Lung (tissue), 12 donors: Measurements from ENCODE around the gene CNTNAP2. TPM values are rescaled to one million over a fixed set of nuclear protein-coding genes. Genes with fewer than 3 reads are reported as not detected.

ENCODE experiments used
- ATAC-seq: fragments of 200-7000 bp; cut with Tn5 transposase; one replicate; pipeline ENCODE4 v1.9.1; 2020; ENCODE audit warnings: moderate number of reproducible peaks; ENCODE audit not compliant: insufficient read depth, low FRiP score
- DNase-seq, 3 donors: peaks; one replicate each; pipeline ENCODE4 v3.0.0-alpha.2; 2013 to 2017
- H3K27ac ChIP-seq, 2 donors: one replicate each; pipeline ENCODE4 v1.5.1; 2013; ENCODE audit warnings: mild to moderate bottlenecking in 2 of 2, moderate library complexity in 2 of 2, control low read depth in 1 of 2, inconsistent platforms in 1 of 2, low read depth in 1 of 2, low read length in 1 of 2
- H3K27me3 ChIP-seq, 3 donors: one replicate each; pipeline ENCODE4 v1.5.1; 2013; ENCODE audit warnings: low read length in 2 of 3; ENCODE audit not compliant: control insufficient read depth in 3 of 3, insufficient read depth in 3 of 3
- H3K36me3 ChIP-seq, 4 donors: one replicate each; pipeline ENCODE4 v1.5.1; 2013; ENCODE audit warnings: low read length in 4 of 4, mild to moderate bottlenecking in 1 of 4, moderate library complexity in 1 of 4; ENCODE audit not compliant: control insufficient read depth in 4 of 4, insufficient read depth in 4 of 4
- H3K4me1 ChIP-seq, 5 donors: one replicate each; pipeline ENCODE4 v1.5.1; 2013; ENCODE audit warnings: low read length in 5 of 5, mild to moderate bottlenecking in 2 of 5, moderate library complexity in 1 of 5; ENCODE audit not compliant: control insufficient read depth in 5 of 5, insufficient read depth in 5 of 5
- H3K4me3 ChIP-seq: one replicate; pipeline ENCODE4 v1.5.1; 2013; ENCODE audit warnings: mild to moderate bottlenecking, control low read depth, moderate library complexity
- H3K9ac ChIP-seq, 2 donors: one replicate each; pipeline ENCODE4 v1.5.1; 2013; ENCODE audit warnings: low read length in 2 of 2, control low read depth in 1 of 2; ENCODE audit not compliant: insufficient read depth in 1 of 2
- H3K9me3 ChIP-seq, 4 donors: one replicate each; pipeline ENCODE4 v1.5.1; 2013; ENCODE audit warnings: low read length in 3 of 4, mild to moderate bottlenecking in 1 of 4, moderate library complexity in 1 of 4; ENCODE audit not compliant: control insufficient read depth in 4 of 4, insufficient read depth in 3 of 4
- WGBS, 2 donors: extraction: QIAGEN DNeasy Blood & Tissue Kit; methylation state at CpG; one replicate each; pipeline ENCODE4 v1.1.7; 2013; 5-methylcytosine and 5-hydroxymethylcytosine counted together
- polyA plus RNA-seq, 2 donors: library from polyadenylated mRNA; stranded (reverse); fragments of 200-250 nt; gene quantifications; one replicate each; pipeline ENCODE4 v1.2.1, GENCODE V29; 2013
- total RNA-seq, 2 donors: library from RNA; depleted of rRNA in 1 of 2; stranded (reverse); fragments of >200 nt in 1 of 2; gene quantifications; one replicate each; pipeline ENCODE4 v1.2.1, GENCODE V29; 2014 to 2021
- TF ChIP-seq, protein P1 (sequence below): IDR thresholded peaks from 2 replicates; pipeline ENCODE4 v1.5.1; 2012; ENCODE audit warnings: mild to moderate bottlenecking; ENCODE audit errors: control extremely low read depth, extremely low read depth
- donor health status: control.
- donor health status: control.
- donor health status: Bipolar disorder and iron deficiency.
- donor health status: healthy.
- donor health status: DM: yes; HTN: yes; CAD: no.

The CNTNAP2 gene
- total and polyA plus RNA-seq, 4 donors = 0.18 to 45.3 (median 0.52) TPM

GRCh38 chr7:146401939-146402338 is 285.3 kb downstream of the CNTNAP2 start:
- WGBS, 2 donors = 78 to 83% methylated on average over 3 of the region's 3 CpGs
- Histone ChIP-seq H3K9ac (no peak overlapping the region), H3K36me3 (no peaks in the 10 kb centered on the region), H3K4me1 (peaks cover 0 to 3% (median 0%) of the 10 kb centered on the region in 5 donors), H3K4me3 (no peak overlapping the region), H3K27me3 (no peaks in the 10 kb centered on the region), H3K9me3 (peaks cover 0 to 3% (median 2%) of the 10 kb centered on the region in 4 donors), H3K27ac (no peak overlapping the region)
- DNase-seq = no peak
- no peak for ATAC-seq
- TF ChIP-seq, protein P1, sequence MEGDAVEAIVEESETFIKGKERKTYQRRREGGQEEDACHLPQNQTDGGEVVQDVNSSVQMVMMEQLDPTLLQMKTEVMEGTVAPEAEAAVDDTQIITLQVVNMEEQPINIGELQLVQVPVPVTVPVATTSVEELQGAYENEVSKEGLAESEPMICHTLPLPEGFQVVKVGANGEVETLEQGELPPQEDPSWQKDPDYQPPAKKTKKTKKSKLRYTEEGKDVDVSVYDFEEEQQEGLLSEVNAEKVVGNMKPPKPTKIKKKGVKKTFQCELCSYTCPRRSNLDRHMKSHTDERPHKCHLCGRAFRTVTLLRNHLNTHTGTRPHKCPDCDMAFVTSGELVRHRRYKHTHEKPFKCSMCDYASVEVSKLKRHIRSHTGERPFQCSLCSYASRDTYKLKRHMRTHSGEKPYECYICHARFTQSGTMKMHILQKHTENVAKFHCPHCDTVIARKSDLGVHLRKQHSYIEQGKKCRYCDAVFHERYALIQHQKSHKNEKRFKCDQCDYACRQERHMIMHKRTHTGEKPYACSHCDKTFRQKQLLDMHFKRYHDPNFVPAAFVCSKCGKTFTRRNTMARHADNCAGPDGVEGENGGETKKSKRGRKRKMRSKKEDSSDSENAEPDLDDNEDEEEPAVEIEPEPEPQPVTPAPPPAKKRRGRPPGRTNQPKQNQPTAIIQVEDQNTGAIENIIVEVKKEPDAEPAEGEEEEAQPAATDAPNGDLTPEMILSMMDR = no peak

- ATAC-seq (no peak), DNase-seq (no peak)
- H3K36me3 ChIP-seq = no peaks in the 10 kb centered on the region
- H3K9ac ChIP-seq = no peak overlapping the region
- TF ChIP-seq, protein P1 = no peak
- H3K9me3 ChIP-seq = peaks cover 0 to 3% (median 2%) of the 10 kb centered on the region in 4 donors
- WGBS, 2 donors = 66 to 76% methylated on average over 1 of the region's 1 CpG
- H3K4me3 ChIP-seq = no peak overlapping the region
- peaks cover 0 to 3% (median 0%) of the 10 kb centered on the region in 5 donors for H3K4me1 ChIP-seq
- no peaks in the 10 kb centered on the region for H3K27me3 ChIP-seq
- no peak overlapping the region for H3K27ac ChIP-seq
These were observed 289.1 kb downstream of the CNTNAP2 start for GRCh38 chr7:146405737-146406136.

DNA sequence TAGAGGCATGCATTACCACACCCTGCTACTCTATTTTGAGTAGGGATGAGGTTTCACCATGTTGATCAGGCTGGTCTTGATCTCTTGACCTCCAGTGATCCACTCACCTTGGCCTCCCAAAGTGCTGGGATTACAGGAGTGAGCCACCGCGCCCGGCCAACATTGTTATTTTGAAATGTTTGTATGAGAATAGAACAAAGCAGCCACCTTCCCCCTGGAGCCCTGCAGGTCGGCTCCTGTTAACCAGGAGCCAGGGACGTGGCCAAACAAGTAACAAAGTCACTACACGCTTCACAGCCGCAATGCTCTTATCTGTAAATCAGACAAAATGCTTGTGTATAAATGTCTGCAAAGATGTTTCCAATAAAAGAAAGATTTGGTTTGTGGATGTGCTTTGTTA is 295.4 kb downstream of the CNTNAP2 start:
- TF ChIP-seq, protein P1 = no peak
- WGBS, 2 donors = 78 to 81% methylated on average over 7 of the region's 7 CpGs
- DNase-seq = no peak

GRCh38 chr7:146412781-146413180 is 296.2 kb downstream of the CNTNAP2 start:
- 82 to 90% methylated on average over 3 of the region's 3 CpGs for WGBS, 2 donors
- H3K27me3 ChIP-seq = no peaks in the 10 kb centered on the region
- no peak overlapping the region for H3K4me3 ChIP-seq
- H3K36me3 ChIP-seq = no peaks in the 10 kb centered on the region
- ATAC-seq (no peak), DNase-seq (no peak)
- no peaks in the 10 kb centered on the region for H3K9me3 ChIP-seq
- no peak overlapping the region for H3K27ac ChIP-seq
- no peak overlapping the region for H3K9ac ChIP-seq
- no peaks in the 10 kb centered on the region for H3K4me1 ChIP-seq
- TF ChIP-seq, protein P1 = no peak

More for the DNA sequence above, 295.4 kb downstream of the CNTNAP2 start:
- H3K4me1 ChIP-seq = no peaks in the 10 kb centered on the region
- no peaks in the 10 kb centered on the region for H3K27me3 ChIP-seq
- no peak overlapping the region for H3K9ac ChIP-seq
- H3K4me3 ChIP-seq = no peak overlapping the region
- H3K9me3 ChIP-seq = no peaks in the 10 kb centered on the region
- no peak for ATAC-seq
- H3K36me3 ChIP-seq = no peaks in the 10 kb centered on the region
- H3K27ac ChIP-seq = no peak overlapping the region
